ENCODE results near the gene RALY.

The RALY gene

GRCh38 chr20:34078540-34078939 is 84.8 kb downstream of the RALY start:
- no peak for DNase-seq (ENCODE audit: extremely low spot score)
- CTCF ChIA-PET = interaction anchor here (1.2 to 5.6 kb wide), 4 partner anchors 10 to 22 kb away, joined by 3 to 23 read pairs (median 8); no protein-coding TSS in a partner anchor
- TF ChIP-seq CTCF (IDR thresholded peaks at IDR 0.05; ENCODE audit: control extremely low read depth, extremely low read depth, low read depth, missing control alignments) = no peak
- POLR2A ChIA-PET = no interaction called here

DNA sequence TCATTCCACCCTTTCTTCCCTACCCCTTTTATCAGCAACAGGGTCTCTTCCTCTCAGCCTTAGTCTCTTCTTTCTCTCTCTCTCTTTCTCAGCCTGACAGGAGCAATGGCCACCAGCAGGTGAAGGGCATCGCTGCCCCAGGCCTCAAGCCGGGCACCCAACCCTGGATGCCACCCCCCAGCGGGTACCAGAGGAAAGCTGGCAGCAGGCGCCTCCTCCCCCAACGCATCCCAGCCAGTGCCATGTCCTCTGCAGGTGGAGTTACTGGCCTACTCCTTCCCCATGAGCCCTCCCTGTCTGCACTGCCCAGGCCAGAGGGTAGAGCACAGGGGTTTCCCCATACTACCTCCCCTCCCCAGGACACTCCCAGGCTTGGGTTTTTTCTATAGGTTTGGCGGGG is 86.1 kb downstream of the RALY start:
- CTCF ChIA-PET = interaction anchor here (5.6 kb wide), 1 partner anchor 11 kb away, joined by 23 read pairs; no protein-coding TSS in a partner anchor
- no peak for TF ChIP-seq CTCF (IDR thresholded peaks at IDR 0.05; ENCODE audit: control extremely low read depth, extremely low read depth, low read depth, missing control alignments)
- DNase-seq (ENCODE audit: extremely low spot score) = no peak
- POLR2A ChIA-PET = no interaction called here

DNA sequence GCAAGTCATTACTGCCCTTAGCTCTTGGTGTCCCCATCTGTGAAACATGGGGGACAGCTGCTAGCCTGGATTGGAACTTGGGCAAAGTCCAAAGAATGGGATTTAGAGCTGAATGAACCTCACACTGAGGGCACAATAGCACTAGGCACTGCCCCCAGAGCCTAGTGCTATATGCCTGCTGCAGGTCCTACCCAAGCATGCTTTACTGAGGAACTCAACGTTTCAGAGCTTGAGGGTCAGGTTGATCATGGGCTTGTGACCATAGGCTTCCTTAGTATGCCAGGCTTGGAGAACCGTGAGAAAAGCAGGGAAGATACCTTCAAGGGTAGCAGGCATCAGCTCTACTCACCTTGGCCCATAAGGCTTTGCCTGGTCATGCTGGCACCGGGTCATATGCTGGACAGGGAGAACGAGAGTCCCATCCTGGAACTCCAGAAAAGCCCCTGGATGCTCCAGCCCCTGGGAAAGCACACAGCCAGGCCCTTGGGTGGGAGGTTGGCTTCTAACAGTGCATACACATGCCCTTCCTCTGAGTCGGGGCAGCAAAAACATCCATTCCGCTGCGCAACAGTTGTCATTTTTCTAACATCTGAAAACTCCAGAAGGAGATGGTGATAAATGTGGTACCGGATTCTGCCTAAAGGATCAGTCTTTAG is 88.6 kb downstream of the RALY start:
- TF ChIP-seq CTCF (IDR thresholded peaks at IDR 0.05; ENCODE audit: control extremely low read depth, extremely low read depth, low read depth, missing control alignments) = no peak
- ChIA-PET CTCF (interaction anchor here (1.0 to 5.6 kb wide), 7 partner anchors 8 to 22 kb away, joined by 3 to 23 read pairs (median 4); no protein-coding TSS in a partner anchor), POLR2A (no interaction called here)
- DNase-seq (ENCODE audit: extremely low spot score) = no peak

GRCh38 chr20:34083137-34083536 is 89.4 kb downstream of the RALY start:
- ChIA-PET POLR2A (interaction anchor here (0.7 kb wide), 1 partner anchor 17 kb away, joined by 3 read pairs; no protein-coding TSS in a partner anchor), CTCF (interaction anchor here (0.9 to 1.3 kb wide), 4 partner anchors 9 to 21 kb away, joined by 3 to 5 read pairs (median 4); no protein-coding TSS in a partner anchor)
- no peak for DNase-seq (ENCODE audit: extremely low spot score)
- no peak for TF ChIP-seq CTCF (IDR thresholded peaks at IDR 0.05; ENCODE audit: control extremely low read depth, extremely low read depth, low read depth, missing control alignments)

DNA sequence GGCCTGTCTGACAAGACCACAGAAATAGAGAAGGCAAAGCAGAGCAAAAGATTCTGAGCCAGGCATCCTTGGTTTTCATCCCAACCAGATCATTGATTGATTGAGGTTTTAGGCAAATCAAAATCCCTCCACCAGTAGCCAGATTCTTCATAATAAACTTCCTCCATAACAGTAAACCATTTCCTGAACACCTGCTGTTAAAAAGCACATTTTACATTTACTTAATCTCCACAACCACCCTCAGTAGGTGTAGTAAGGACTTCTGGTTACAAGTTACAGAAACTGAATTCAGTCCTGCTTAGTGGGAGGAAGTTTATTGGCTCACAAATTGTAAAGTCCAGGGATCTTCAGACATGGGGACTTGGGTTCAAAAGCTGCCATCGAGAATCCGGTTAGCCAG is 90.1 kb downstream of the RALY start:
- TF ChIP-seq CTCF (IDR thresholded peaks at IDR 0.05; ENCODE audit: control extremely low read depth, extremely low read depth, low read depth, missing control alignments) = no peak
- ChIA-PET CTCF (interaction anchor here (0.9 to 1.3 kb wide), 2 partner anchors 13 to 15 kb away, joined by 3 to 5 read pairs; no protein-coding TSS in a partner anchor), POLR2A (no interaction called here)
- DNase-seq (ENCODE audit: extremely low spot score) = no peak

GRCh38 chr20:34084227-34084923 is 90.7 kb downstream of the RALY start:
- ChIA-PET POLR2A (no interaction called here), CTCF (interaction anchor here (2.9 kb wide), 1 partner anchor 14 kb away, joined by 8 read pairs; no protein-coding TSS in a partner anchor)
- no peak for TF ChIP-seq CTCF (IDR thresholded peaks at IDR 0.05; ENCODE audit: control extremely low read depth, extremely low read depth, low read depth, missing control alignments)
- no peak for DNase-seq (ENCODE audit: extremely low spot score)
